Large intestine (tissue), 3 donors: ENCODE results near the gene KRT14. TPM values are rescaled to one million over a fixed set of nuclear protein-coding genes. Genes with fewer than 3 reads are reported as not detected.
"Not testable (repeated sequence)": the region's sequence is repeated elsewhere in the genome, so short reads cannot be mapped to it uniquely, and the experiment has no call there.

Experiments
- DNase-seq, 2 donors: peaks; one replicate each; pipeline versions ENCODE4 v3.0.0 to v3.0.0-alpha.2; 2013
- H3K27ac ChIP-seq: one replicate; pipeline ENCODE4 v1.5.1; 2013; ENCODE audit warnings: low read length
- H3K27me3 ChIP-seq: 2 replicates; pipeline ENCODE4 v1.6.1; 2013; ENCODE audit warnings: low read length; ENCODE audit not compliant: control insufficient read depth, insufficient read depth
- H3K36me3 ChIP-seq: 2 replicates; pipeline ENCODE4 v1.6.1; 2013; ENCODE audit warnings: low read length; ENCODE audit not compliant: control insufficient read depth, insufficient read depth
- H3K4me1 ChIP-seq: one replicate; pipeline ENCODE4 v1.6.1; 2013; ENCODE audit warnings: low read length; ENCODE audit not compliant: control insufficient read depth, insufficient read depth
- H3K4me3 ChIP-seq: one replicate; pipeline ENCODE4 v1.5.1; 2013; ENCODE audit warnings: low read length
- H3K9me3 ChIP-seq: one replicate; pipeline ENCODE4 v1.6.1; 2013; ENCODE audit warnings: mild to moderate bottlenecking, low read depth, low read length, moderate library complexity; ENCODE audit not compliant: control insufficient read depth
- WGBS: methylation state at CpG from one replicate; pipeline ENCODE4 v1.1.5; 2013; ENCODE audit warnings: low lambda C conversion rate; ENCODE audit not compliant: insufficient coverage; 5-methylcytosine and 5-hydroxymethylcytosine counted together
- polyA plus RNA-seq: library from polyadenylated mRNA; unstranded; fragments of 120-200 nt; gene quantifications from one replicate; pipeline ENCODE4 v1.2.1, GENCODE V29; 2013

KRT14 gene
- polyA plus RNA-seq, 1 donor = 0.07 TPM

DNA sequence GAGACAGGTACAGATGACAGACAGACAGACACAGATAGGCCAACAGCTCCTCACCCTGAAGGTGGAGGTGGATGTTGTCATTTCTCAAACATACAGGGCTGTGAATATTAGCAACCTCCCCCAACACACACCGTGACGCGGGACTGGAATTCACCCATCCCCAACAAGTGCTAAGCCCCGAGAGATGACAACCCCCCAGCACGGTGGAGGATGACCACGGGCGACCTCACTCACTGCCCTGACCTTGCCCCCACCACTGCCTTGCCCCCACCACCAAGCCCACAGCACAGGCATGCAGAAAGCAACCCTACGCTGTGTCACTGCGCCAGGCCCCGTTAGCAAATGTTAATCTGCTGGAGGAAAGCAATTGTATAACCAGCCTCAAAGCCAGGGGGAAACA, 42.6 kb upstream of the KRT14 start:
- no peaks in the 10 kb centered on the region for H3K27me3 ChIP-seq
- no CpG with 5 or more reads among the region's 10 CpGs for WGBS
- no peak overlapping the region for H3K27ac ChIP-seq
- no peaks in the 10 kb centered on the region for H3K36me3 ChIP-seq
- no peaks in the 10 kb centered on the region for H3K4me1 ChIP-seq
- H3K4me3 ChIP-seq = no peak overlapping the region
- peaks cover 4% of the 10 kb centered on the region for H3K9me3 ChIP-seq
- no peak for DNase-seq

GRCh38 chr17:41628621-41629255, 42.0 kb upstream of the KRT14 start:
- not testable (repeated sequence) for H3K9me3 ChIP-seq, DNase-seq, H3K4me3 ChIP-seq, H3K27ac ChIP-seq, H3K4me1 ChIP-seq, H3K27me3 ChIP-seq, H3K36me3 ChIP-seq
- 100% methylated on average over 1 of the region's 11 CpGs for WGBS

DNA sequence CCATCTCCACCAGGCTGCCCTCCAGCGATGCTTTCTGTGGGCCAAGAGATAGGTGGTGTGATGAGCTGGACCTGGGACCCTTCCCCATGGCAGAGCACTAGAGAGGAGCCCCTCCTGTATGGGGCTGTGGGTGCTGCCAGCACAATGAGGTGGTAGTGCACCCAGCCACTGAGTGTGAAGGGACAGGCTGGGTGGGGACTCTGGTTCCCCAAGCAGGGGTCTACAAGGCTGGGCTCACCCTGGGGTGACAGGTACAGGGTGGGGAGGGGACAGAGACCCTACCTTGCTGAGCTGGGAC, 41.3 kb upstream of the KRT14 start:
- H3K36me3 ChIP-seq, H3K27me3 ChIP-seq, H3K4me1 ChIP-seq, H3K4me3 ChIP-seq, H3K9me3 ChIP-seq, H3K27ac ChIP-seq, DNase-seq: not testable (repeated sequence)
- WGBS = no CpG with 5 or more reads among the region's 1 CpG

DNA sequence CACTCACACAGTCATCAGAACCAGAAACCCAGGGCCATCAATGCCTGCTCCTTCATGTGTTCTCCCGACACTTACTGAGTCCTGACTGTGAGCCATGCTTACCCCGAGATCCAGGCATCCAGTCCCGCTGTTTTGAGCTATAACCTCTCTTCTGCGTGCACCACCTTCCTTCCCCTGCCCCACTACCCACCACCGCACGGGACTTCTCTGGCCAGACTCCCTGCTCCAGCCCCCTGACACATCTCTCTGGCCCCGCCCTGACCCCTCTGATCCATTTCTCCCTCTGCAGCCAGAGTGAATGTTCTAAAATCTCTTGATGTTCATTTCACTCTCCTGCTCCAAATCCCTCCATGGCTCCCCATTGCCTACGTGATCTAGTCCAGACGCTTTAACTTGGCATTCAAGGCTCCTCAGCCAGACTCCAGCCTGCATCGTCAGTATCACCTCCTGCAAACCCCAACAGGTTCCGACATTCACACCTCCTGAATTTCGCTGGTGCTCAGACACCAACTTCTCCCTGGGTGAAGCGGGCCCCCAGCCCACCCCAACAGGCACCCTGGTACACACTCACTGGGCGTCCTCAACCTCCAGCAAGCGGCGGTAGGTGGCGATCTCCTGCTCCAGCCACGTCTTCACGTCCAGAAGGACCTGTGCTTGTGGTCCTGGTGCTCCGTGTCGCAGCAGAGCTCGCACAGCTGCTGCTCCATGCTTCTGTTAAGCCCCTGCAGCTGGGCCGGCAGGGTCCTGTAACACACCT, 40.8 kb upstream of the KRT14 start:
- H3K9me3 ChIP-seq = no peaks in the 10 kb centered on the region
- no peak overlapping the region for H3K27ac ChIP-seq
- H3K36me3 ChIP-seq = no peaks in the 10 kb centered on the region
- no peaks in the 10 kb centered on the region for H3K4me1 ChIP-seq
- WGBS = 90% methylated on average over 2 of the region's 23 CpGs
- H3K27me3 ChIP-seq = no peaks in the 10 kb centered on the region
- DNase-seq = no peak
- H3K4me3 ChIP-seq = no peak overlapping the region

GRCh38 chr17:41626914-41627295, 40.2 kb upstream of the KRT14 start:
- H3K4me3 ChIP-seq, H3K27me3 ChIP-seq, H3K36me3 ChIP-seq, DNase-seq, H3K27ac ChIP-seq, H3K9me3 ChIP-seq, H3K4me1 ChIP-seq: not testable (repeated sequence)
- 100% methylated on average over 1 of the region's 5 CpGs for WGBS

DNA sequence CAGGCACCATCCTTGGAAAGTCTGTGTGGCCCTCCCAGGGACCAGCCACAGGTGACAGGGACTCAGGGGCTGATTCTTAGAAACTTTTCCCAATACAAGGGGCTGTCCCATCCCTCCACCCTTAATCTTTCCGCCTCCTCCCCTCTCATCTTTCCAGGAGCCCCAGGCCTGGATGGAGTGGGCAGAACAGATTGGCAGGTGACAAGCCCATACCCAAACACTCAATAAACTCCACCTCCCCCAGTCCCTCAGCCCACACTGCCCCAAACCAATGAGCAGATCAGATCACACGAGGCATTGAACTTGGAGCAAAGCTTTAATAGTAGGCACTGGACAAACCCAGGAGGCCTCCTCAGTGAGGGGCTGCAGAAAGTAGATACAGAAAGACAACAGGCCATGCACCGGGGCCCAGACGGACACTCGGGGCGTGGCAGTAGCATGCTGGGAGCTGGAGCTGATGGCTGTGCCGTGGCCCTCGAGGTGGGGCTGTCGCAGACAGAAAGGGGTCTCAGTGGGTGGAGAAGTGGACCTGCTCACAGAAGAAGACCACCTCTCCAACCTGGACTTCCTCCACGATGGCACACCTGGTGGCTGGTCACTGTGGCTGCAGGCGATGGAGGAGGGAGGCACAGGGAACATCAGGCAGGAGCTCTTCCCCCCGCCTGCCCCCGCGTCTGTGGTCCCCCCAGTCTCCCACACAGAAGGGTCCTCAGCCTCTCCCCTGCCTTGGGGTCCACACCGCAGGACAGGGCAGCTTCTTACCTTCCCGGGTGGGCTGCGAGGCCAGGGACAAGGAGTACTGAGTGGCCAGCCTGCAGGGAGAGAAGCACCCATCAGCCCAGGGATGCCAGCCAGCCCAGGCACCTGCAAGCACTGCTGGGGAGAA, 39.6 kb upstream of the KRT14 start:
- WGBS = no CpG with 5 or more reads among the region's 17 CpGs
- not testable (repeated sequence) for DNase-seq

GRCh38 chr17:41625602-41626001, 38.9 kb upstream of the KRT14 start:
- DNase-seq = no peak
- Histone ChIP-seq H3K9me3 (no peaks in the 10 kb centered on the region), H3K4me1 (no peaks in the 10 kb centered on the region), H3K4me3 (no peak overlapping the region), H3K36me3 (no peaks in the 10 kb centered on the region), H3K27me3 (no peaks in the 10 kb centered on the region), H3K27ac (no peak overlapping the region)
- no CpG with 5 or more reads among the region's 16 CpGs for WGBS

More for the DNA sequence above, 39.6 kb upstream of the KRT14 start:
- H3K9me3 ChIP-seq, H3K4me1 ChIP-seq, H3K4me3 ChIP-seq, H3K27ac ChIP-seq, H3K27me3 ChIP-seq, H3K36me3 ChIP-seq: not testable (repeated sequence)

DNA sequence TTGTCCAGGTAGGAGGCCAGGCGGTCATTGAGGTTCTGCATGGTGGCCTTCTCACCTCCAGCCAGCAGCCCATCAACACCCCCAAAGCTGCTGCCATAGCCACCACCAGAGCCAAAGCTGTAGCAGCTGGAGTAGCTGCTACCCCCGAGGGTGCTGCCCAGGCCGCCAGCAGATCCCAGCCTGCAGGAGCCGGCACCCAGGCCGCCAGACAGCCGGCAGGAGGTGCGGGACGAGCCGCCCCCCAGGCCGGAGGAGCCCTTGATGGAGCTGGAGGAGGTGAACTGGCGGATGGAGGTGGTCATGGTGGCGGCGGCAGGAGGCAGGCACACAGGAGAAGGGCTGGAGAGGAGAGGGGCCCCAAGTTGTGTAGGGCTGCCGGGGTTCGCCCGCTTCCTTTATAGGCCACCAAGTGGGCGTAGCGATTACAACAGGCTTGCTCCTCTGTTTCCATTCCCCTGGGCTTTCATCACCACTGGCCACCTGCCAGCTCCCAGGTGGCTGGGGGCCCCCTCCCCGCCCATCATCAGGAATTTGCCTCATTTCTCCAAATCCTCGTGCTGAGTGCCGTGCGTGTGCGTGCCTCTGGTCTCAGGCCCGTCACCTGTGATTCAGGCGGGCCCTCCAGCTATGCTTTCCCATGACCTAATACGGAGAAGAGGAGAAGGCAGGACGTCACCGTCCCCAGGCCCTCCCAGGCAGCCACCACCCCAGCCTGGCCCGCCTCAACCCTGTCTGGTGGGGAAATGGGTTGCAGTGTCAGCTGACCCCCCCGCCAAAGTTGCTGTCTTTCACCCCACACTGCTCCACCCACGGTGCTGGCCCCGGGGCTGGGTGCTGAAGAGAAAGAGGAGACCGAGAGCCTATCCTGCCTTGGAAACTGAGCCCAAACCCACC, 37.8 kb upstream of the KRT14 start, which contains the start of gene KRT17:
KRT17 (minus strand) TSS at position 368 of the 894 bp plus-strand sequence; CDS start at position 302, 66 bp downstream.
- H3K27ac ChIP-seq = no peak within 1 kb of the TSS
- H3K36me3 ChIP-seq = no peaks in the 10 kb centered on the region
- no peaks in the 10 kb centered on the region for H3K4me1 ChIP-seq
- WGBS = no CpG with 5 or more reads among the region's 33 CpGs
- peak; percentile 28 to 29 for DNase-seq
- H3K27me3 ChIP-seq = no peaks in the 10 kb centered on the region
- no peaks in the 10 kb centered on the region for H3K9me3 ChIP-seq
- no peak within 1 kb of the TSS for H3K4me3 ChIP-seq

DNA sequence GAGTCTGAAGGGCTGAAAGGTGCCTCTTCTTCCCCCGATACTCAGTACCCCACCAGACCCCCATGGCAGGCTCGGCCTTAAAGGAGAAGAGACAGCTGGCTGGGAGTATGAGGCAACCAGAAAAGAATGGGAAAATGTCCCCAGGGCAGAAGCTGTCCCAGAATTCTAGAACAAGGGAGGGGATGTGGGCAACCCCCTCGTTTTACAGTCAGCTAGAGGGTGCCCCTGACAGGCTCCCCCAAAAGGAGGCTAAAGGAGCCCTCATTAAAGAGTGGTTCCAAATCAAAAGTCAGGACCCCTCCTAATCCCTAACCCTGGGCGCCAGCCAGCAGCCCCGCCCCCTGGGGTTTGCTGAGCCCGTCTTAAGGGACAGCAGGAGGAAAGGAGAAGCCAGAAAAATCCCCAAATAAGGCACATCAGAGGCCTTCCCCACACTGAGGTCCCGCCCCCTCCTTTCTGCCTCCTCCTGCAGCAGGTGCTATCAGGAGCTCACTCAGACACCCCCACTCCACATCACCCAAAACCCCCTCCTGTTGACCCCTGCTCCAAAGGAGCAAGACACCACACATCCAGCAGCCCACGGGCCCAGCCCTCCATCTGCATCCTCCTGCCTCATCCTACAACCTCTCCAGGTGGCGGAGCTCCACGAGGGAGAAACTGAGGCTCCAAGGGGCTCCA, 36.6 kb upstream of the KRT14 start:
- H3K36me3 ChIP-seq, DNase-seq: not testable (repeated sequence)
- WGBS = no CpG with 5 or more reads among the region's 10 CpGs

More for the DNA sequence above, 36.6 kb upstream of the KRT14 start:
- not testable (repeated sequence) for H3K4me3 ChIP-seq, H3K4me1 ChIP-seq, H3K27me3 ChIP-seq, H3K27ac ChIP-seq, H3K9me3 ChIP-seq
